ENCODE measurements around the gene ARPC2.

ARPC2 gene

DNA sequence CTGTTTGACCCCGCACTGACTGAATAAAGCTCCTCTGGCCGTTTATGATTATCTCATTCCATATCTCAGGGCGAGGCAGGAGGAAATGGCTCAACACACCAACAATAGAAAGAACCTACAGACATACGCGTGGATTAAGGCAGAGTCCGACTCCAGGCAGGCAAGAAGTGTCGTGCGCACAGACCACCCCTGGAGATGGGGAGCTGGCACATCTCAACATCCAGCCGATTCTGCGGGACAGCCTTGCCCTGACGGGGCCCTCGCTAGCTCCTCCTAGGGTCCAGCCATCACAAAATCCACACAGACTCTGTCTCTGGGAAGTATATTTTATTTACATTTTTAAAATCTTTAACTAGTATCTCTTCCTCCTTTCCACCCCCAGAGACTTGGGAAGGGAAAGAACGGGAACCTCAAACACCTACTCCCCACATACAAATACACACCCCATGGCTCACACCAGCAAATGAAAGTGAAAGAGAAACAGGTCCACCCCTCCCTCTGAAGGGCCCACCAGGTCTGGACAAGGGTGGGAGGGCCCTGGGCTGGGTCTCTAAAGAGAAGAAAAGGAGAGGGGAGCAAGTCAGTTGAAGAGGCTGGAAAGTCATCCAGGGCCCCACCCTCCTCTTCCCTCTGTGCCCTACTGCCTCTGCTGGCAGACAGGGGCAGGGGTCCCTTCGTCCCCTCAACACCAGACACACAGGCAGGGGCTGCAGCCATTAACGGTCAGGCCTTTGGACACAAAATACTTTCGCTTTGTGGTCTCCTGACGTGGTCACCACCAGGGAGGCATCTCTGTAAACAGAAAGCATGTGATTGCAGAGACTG, 47.0 kb downstream of the ARPC2 start:
- H4K91ac ChIP-seq (ENCODE audit: low read depth, low read length, poor library complexity) = no peak overlapping the region
- H3K4me2 ChIP-seq (ENCODE audit: insufficient read depth, low read length, poor library complexity, severe bottlenecking) = no peak overlapping the region
- peaks cover 15 to 25% of the 10 kb centered on the region in 2 donors for H3K4me1 ChIP-seq (ENCODE audit: control insufficient read depth in 2 of 2, insufficient read depth in 1 of 2, low read depth in 1 of 2, low read length in 2 of 2)
- no peak for DNase-seq (ENCODE audit: low spot score)
- no peak overlapping the region for H3K4me3 ChIP-seq (ENCODE audit: low read length in 2 of 2)
- H2AFZ ChIP-seq (ENCODE audit: low read length) = no peak overlapping the region
- no peak overlapping the region for H3K14ac ChIP-seq (ENCODE audit: low read length)
- H2BK5ac ChIP-seq (ENCODE audit: low read length) = no peak overlapping the region
- no peaks in the 10 kb centered on the region for H3K79me1 ChIP-seq (ENCODE audit: low read depth, low read length)
- H4K8ac ChIP-seq (ENCODE audit: low read depth, low read length) = no peak overlapping the region
- H3K9me3 ChIP-seq (replicated peaks in 1 of 2; ENCODE audit: control insufficient read depth in 2 of 2, insufficient read depth in 1 of 2, low read depth in 1 of 2, low read length in 2 of 2) = peaks cover 0 to 2% of the 10 kb centered on the region in 2 donors
- peaks cover 30 to 51% of the 10 kb centered on the region in 2 donors for H3K36me3 ChIP-seq (replicated peaks in 1 of 2; ENCODE audit: control insufficient read depth in 2 of 2, insufficient read depth in 2 of 2, low read length in 2 of 2)
- H2AK5ac ChIP-seq (ENCODE audit: low read depth, low read length) = no peak overlapping the region
- no peak overlapping the region for H2BK15ac ChIP-seq (ENCODE audit: low read length)
- no peak overlapping the region for H3K18ac ChIP-seq (ENCODE audit: low read length)
- no peak overlapping the region for H2BK12ac ChIP-seq (ENCODE audit: low read length)
- whole genome bisulfite sequencing, 2 donors (ENCODE audit: extremely low coverage in 2 of 2, insufficient read length in 2 of 2, insufficient replicate concordance in 1 of 2) = no CpG with 5 or more reads among the region's 17 CpGs
- H3K4ac ChIP-seq (ENCODE audit: low read length) = no peak overlapping the region
- no peak overlapping the region for H3K27ac ChIP-seq (replicated peaks; ENCODE audit: low read length)
- no peak overlapping the region for H2BK120ac ChIP-seq (ENCODE audit: low read depth, low read length)
- no peak overlapping the region for H3K9ac ChIP-seq (ENCODE audit: low read depth, low read length, poor library complexity)
- peaks cover 0 to 2% (median 0%) of the 10 kb centered on the region in 3 experiments for H3K27me3 ChIP-seq (ENCODE audit: control insufficient read depth in 3 of 3, insufficient read depth in 3 of 3, low read depth in 1 of 3, low read length in 3 of 3)
- no peak overlapping the region for H3K23ac ChIP-seq (ENCODE audit: low read depth, low read length, poor library complexity)

DNA sequence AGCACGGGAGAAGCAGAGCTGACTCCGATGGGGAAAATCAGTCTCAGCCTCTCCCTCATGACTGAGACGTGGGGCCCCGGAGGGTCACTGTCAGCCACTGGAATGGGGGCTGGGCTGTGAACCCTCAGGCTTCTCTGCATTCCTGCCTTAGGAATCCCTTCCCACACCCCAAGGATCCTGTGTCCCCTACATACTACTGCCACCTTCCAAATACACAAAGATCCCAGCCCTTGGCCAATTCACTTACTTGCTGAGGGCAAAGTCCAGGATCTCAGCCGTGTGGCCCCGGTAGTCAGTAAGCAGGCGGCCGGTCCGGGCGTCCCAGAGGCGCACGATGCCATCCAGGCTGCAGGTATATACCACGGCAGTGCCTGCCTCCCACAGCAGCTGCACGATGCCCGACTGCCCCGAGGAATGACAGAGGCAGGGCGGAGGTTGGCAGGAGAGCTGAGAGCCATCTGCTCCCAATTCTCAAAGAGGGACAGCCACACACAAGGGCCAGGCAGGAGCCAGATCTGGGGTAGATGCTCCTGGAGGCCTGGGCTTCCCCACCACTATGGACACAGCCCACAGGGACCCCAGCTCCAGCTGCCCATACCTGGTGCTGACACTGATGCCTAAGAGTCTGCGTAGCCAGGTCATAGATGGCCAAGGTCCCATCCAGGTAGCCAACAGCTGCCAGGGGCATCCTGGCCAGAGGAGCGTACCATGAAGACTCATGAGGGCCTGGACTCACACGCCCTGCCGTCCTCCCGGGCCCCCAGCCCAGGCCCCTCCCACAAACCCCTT, 48.0 kb downstream of the ARPC2 start:
- WGBS, 2 donors (ENCODE audit: extremely low coverage in 2 of 2, insufficient read length in 2 of 2, insufficient replicate concordance in 1 of 2) = no CpG with 5 or more reads among the region's 22 CpGs
- H2BK120ac ChIP-seq (ENCODE audit: low read depth, low read length) = no peak overlapping the region
- H3K4ac ChIP-seq (ENCODE audit: low read length) = no peak overlapping the region
- H3K4me2 ChIP-seq (ENCODE audit: insufficient read depth, low read length, poor library complexity, severe bottlenecking) = no peak overlapping the region
- no peak overlapping the region for H4K91ac ChIP-seq (ENCODE audit: low read depth, low read length, poor library complexity)
- H2BK15ac ChIP-seq (ENCODE audit: low read length) = no peak overlapping the region
- no peak overlapping the region for H2BK12ac ChIP-seq (ENCODE audit: low read length)
- H3K79me1 ChIP-seq (ENCODE audit: low read depth, low read length) = peaks cover 7% of the 10 kb centered on the region
- peaks cover 0 to 2% of the 10 kb centered on the region in 2 donors for H3K9me3 ChIP-seq (replicated peaks in 1 of 2; ENCODE audit: control insufficient read depth in 2 of 2, insufficient read depth in 1 of 2, low read depth in 1 of 2, low read length in 2 of 2)
- H3K23ac ChIP-seq (ENCODE audit: low read depth, low read length, poor library complexity) = no peak overlapping the region
- peak overlapping the region; percentile 49 for H2BK5ac ChIP-seq (ENCODE audit: low read length)
- H3K18ac ChIP-seq (ENCODE audit: low read length) = no peak overlapping the region
- H3K4me3 ChIP-seq (ENCODE audit: low read length in 2 of 2) = no peak overlapping the region
- peaks cover 18 to 24% of the 10 kb centered on the region in 2 donors for H3K4me1 ChIP-seq (ENCODE audit: control insufficient read depth in 2 of 2, insufficient read depth in 1 of 2, low read depth in 1 of 2, low read length in 2 of 2)
- H3K9ac ChIP-seq (ENCODE audit: low read depth, low read length, poor library complexity) = peak overlapping the region; percentile 66
- no peak overlapping the region for H2AFZ ChIP-seq (ENCODE audit: low read length)
- no peak overlapping the region for H4K8ac ChIP-seq (ENCODE audit: low read depth, low read length)
- no peak overlapping the region for H3K14ac ChIP-seq (ENCODE audit: low read length)
- no peak overlapping the region for H3K27ac ChIP-seq (replicated peaks; ENCODE audit: low read length)
- DNase-seq (ENCODE audit: low spot score) = no peak
- H3K36me3 ChIP-seq (replicated peaks in 1 of 2; ENCODE audit: control insufficient read depth in 2 of 2, insufficient read depth in 2 of 2, low read length in 2 of 2) = peaks cover 30 to 51% of the 10 kb centered on the region in 2 donors
- H2AK5ac ChIP-seq (ENCODE audit: low read depth, low read length) = no peak overlapping the region
- H3K27me3 ChIP-seq (ENCODE audit: control insufficient read depth in 3 of 3, insufficient read depth in 3 of 3, low read depth in 1 of 3, low read length in 3 of 3) = peaks cover 0 to 2% (median 0%) of the 10 kb centered on the region in 3 experiments

GRCh38 chr2:218265626-218266025, 48.6 kb downstream of the ARPC2 start:
- H3K18ac ChIP-seq (ENCODE audit: low read length) = no peak overlapping the region
- H3K79me1 ChIP-seq (ENCODE audit: low read depth, low read length) = peaks cover 7% of the 10 kb centered on the region
- no peak overlapping the region for H3K4ac ChIP-seq (ENCODE audit: low read length)
- no peak overlapping the region for H3K27ac ChIP-seq (replicated peaks; ENCODE audit: low read length)
- peaks cover 15 to 19% of the 10 kb centered on the region in 2 donors for H3K4me1 ChIP-seq (ENCODE audit: control insufficient read depth in 2 of 2, insufficient read depth in 1 of 2, low read depth in 1 of 2, low read length in 2 of 2)
- H2AFZ ChIP-seq (ENCODE audit: low read length) = no peak overlapping the region
- no peak overlapping the region for H2BK12ac ChIP-seq (ENCODE audit: low read length)
- H3K27me3 ChIP-seq (ENCODE audit: control insufficient read depth in 3 of 3, insufficient read depth in 3 of 3, low read depth in 1 of 3, low read length in 3 of 3) = peaks cover 0 to 2% (median 0%) of the 10 kb centered on the region in 3 experiments
- H3K4me3 ChIP-seq (ENCODE audit: low read length in 2 of 2) = no peak overlapping the region
- no CpG with 5 or more reads among the region's 8 CpGs for WGBS, 2 donors (ENCODE audit: extremely low coverage in 2 of 2, insufficient read length in 2 of 2, insufficient replicate concordance in 1 of 2)
- H3K14ac ChIP-seq (ENCODE audit: low read length) = no peak overlapping the region
- no peak overlapping the region for H3K23ac ChIP-seq (ENCODE audit: low read depth, low read length, poor library complexity)
- H3K4me2 ChIP-seq (ENCODE audit: insufficient read depth, low read length, poor library complexity, severe bottlenecking) = no peak overlapping the region
- H2AK5ac ChIP-seq (ENCODE audit: low read depth, low read length) = no peak overlapping the region
- no peak overlapping the region for H4K91ac ChIP-seq (ENCODE audit: low read depth, low read length, poor library complexity)
- no peak overlapping the region for H4K8ac ChIP-seq (ENCODE audit: low read depth, low read length)
- no peak overlapping the region for H3K9ac ChIP-seq (ENCODE audit: low read depth, low read length, poor library complexity)
- H3K36me3 ChIP-seq (replicated peaks in 1 of 2; ENCODE audit: control insufficient read depth in 2 of 2, insufficient read depth in 2 of 2, low read length in 2 of 2) = peaks cover 30 to 51% of the 10 kb centered on the region in 2 donors
- DNase-seq (ENCODE audit: low spot score) = no peak
- H2BK5ac ChIP-seq (ENCODE audit: low read length) = no peak overlapping the region
- no peak overlapping the region for H2BK15ac ChIP-seq (ENCODE audit: low read length)
- no peak overlapping the region for H2BK120ac ChIP-seq (ENCODE audit: low read depth, low read length)
- peaks cover 0 to 2% of the 10 kb centered on the region in 2 donors for H3K9me3 ChIP-seq (replicated peaks in 1 of 2; ENCODE audit: control insufficient read depth in 2 of 2, insufficient read depth in 1 of 2, low read depth in 1 of 2, low read length in 2 of 2)

Measured in neuronal stem cell (in vitro differentiated cells).